COLO668 (cell line): ENCODE measurements around the gene RAB3GAP2.
"Not testable (repeated sequence)": the region's sequence is repeated elsewhere in the genome, so short reads cannot be mapped to it uniquely, and the experiment has no call there.

Source experiments
- DNase-seq: peaks from one replicate; lab custom pipeline; 2025; ENCODE audit not compliant: unreplicated experiment; lab: John Stamatoyannopoulos, UW

RAB3GAP2 gene

GRCh38 chr1:220243947-220244346, 28.3 kb downstream of the RAB3GAP2 start:
- no peak for DNase-seq

GRCh38 chr1:220241072-220241663, 31.1 kb downstream of the RAB3GAP2 start:
- DNase-seq: no peak

- DNase-seq: no peak
Measured at GRCh38 chr1:220239966-220240365, 32.3 kb downstream of the RAB3GAP2 start.

- DNase-seq: no peak
Measured at GRCh38 chr1:220239213-220239612, 33.0 kb downstream of the RAB3GAP2 start.

GRCh38 chr1:220236278-220236677, 36.0 kb downstream of the RAB3GAP2 start:
- DNase-seq: not testable (repeated sequence)

- DNase-seq: no peak
Measured at GRCh38 chr1:220235462-220235861, 36.8 kb downstream of the RAB3GAP2 start.

GRCh38 chr1:220233927-220234326, 38.3 kb downstream of the RAB3GAP2 start:
- no peak for DNase-seq

- no peak for DNase-seq
Measured at GRCh38 chr1:220229771-220230170, 42.5 kb downstream of the RAB3GAP2 start.

- DNase-seq: no peak
Measured at GRCh38 chr1:220227393-220227792, 44.9 kb downstream of the RAB3GAP2 start.

GRCh38 chr1:220226752-220227151, 45.5 kb downstream of the RAB3GAP2 start:
- no peak for DNase-seq

GRCh38 chr1:220225957-220226356, 46.3 kb downstream of the RAB3GAP2 start:
- DNase-seq: no peak

- no peak for DNase-seq
Measured at GRCh38 chr1:220224611-220225124, 47.6 kb downstream of the RAB3GAP2 start.

- DNase-seq: no peak
Measured at GRCh38 chr1:220224033-220224432, 48.2 kb downstream of the RAB3GAP2 start.

GRCh38 chr1:220222939-220223338, 49.3 kb downstream of the RAB3GAP2 start:
- no peak for DNase-seq

GRCh38 chr1:220221670-220222069, 50.6 kb downstream of the RAB3GAP2 start:
- DNase-seq: no peak

GRCh38 chr1:220221269-220221668, 51.0 kb downstream of the RAB3GAP2 start:
- DNase-seq: no peak

GRCh38 chr1:220220699-220221040, 51.6 kb downstream of the RAB3GAP2 start:
- not testable (repeated sequence) for DNase-seq

GRCh38 chr1:220219865-220220698, 52.2 kb downstream of the RAB3GAP2 start:
- no peak for DNase-seq

GRCh38 chr1:220219136-220219442, 53.2 kb downstream of the RAB3GAP2 start:
- DNase-seq: no peak

GRCh38 chr1:220218397-220219135, 53.7 kb downstream of the RAB3GAP2 start:
- peak; percentile 65 for DNase-seq

- DNase-seq: no peak
Measured at GRCh38 chr1:220217383-220217988, 54.8 kb downstream of the RAB3GAP2 start.
